Uterus (tissue), 4 donors: ENCODE results near the gene INO80E. TPM values are rescaled to one million over a fixed set of nuclear protein-coding genes. Genes with fewer than 3 reads are reported as not detected.

ENCODE experiments used
- DNase-seq, 2 donors: peaks; one replicate each; pipeline ENCODE4 v3.0.0-alpha.2; 2019 to 2020
- H3K27ac ChIP-seq, 2 donors: fragments of 200-600 bp; sonication (generic); 1 replicate in 1 of 2; 2 replicates in 1 of 2; pipeline ENCODE4 v1.5.1; 2016 to 2018
- H3K27me3 ChIP-seq, 2 donors: fragments of 200-600 bp; sonication (generic); one replicate each; pipeline ENCODE4 v1.5.1; 2018 to 2019; ENCODE audit warnings: control low read depth in 1 of 2
- H3K36me3 ChIP-seq, 2 donors: fragments of 200-600 bp; sonication (generic); one replicate each; pipeline ENCODE4 v1.5.1; 2019; ENCODE audit warnings: control low read depth in 1 of 2
- H3K4me1 ChIP-seq, 2 donors: fragments of 200-600 bp; sonication (generic); one replicate each; pipeline ENCODE4 v1.5.1; 2018 to 2019; ENCODE audit warnings: control low read depth in 1 of 2
- H3K4me3 ChIP-seq, 2 donors: fragments of 200-600 bp; sonication (generic); 1 replicate in 1 of 2; 2 replicates in 1 of 2; pipeline ENCODE4 v1.5.1; 2018 to 2019; ENCODE audit warnings: mild to moderate bottlenecking in 1 of 2
- H3K9me3 ChIP-seq, 2 donors: fragments of 200-600 bp; sonication (generic); one replicate each; pipeline ENCODE4 v1.5.1; 2019; ENCODE audit warnings: control low read depth in 1 of 2
- CTCF ChIP-seq, 4 experiments: fragments of 200-600 bp in 2 of 4; fragments of 450-650 bp in 2 of 4; sonication (generic) in 2 of 4; IDR thresholded peaks; one replicate each; pipeline ENCODE4 v1.5.1; 2016 to 2019; ENCODE audit warnings: antibody characterized with exemption in 4 of 4, mild to moderate bottlenecking in 2 of 4, moderate library complexity in 1 of 4
- POLR2A ChIP-seq, 2 donors: fragments of 450-650 bp; IDR thresholded peaks; one replicate each; pipeline ENCODE4 v1.6.1; 2016; ENCODE audit warnings: antibody characterized with exemption in 2 of 2, mild to moderate bottlenecking in 1 of 2, moderate library complexity in 1 of 2
- intact Hi-C: fragments of 100-400 bp; cut with DNase I; formaldehyde crosslinking; loops from one replicate; pipeline ENCODE4 v1.15.1; 2023; ENCODE audit warnings: low total_unique reads
- total RNA-seq, 4 donors: library from RNA; depleted of rRNA in 3 of 4; stranded (reverse); fragments of >200 nt in 3 of 4; gene quantifications; one replicate each; pipeline versions ENCODE4 v1.1.0 to v1.2.4, GENCODE V29; 2014 to 2023
- donor health status: DM: yes; HTN: yes; CAD: no.

INO80E gene
- total RNA-seq, 4 donors from 2014 or later: 4.1 to 714 (median 68.9) TPM

- H3K36me3 ChIP-seq: no peaks in the 10 kb centered on the region
- DNase-seq: no peak
- intact Hi-C loops: no loop called here
Measured at GRCh38 chr16:29989111-29989858, 6.8 kb upstream of the INO80E start.

GRCh38 chr16:29990034-29990433 lies 6.0 kb upstream of the INO80E start:
- no peaks in the 10 kb centered on the region for H3K27me3 ChIP-seq
- no peaks in the 10 kb centered on the region for H3K36me3 ChIP-seq
- H3K9me3 ChIP-seq: no peaks in the 10 kb centered on the region
- no peak overlapping the region for H3K27ac ChIP-seq
- no peak for DNase-seq
- peaks cover 0 to 8% of the 10 kb centered on the region in 2 donors for H3K4me1 ChIP-seq
- intact Hi-C loops: no loop called here
- no peak overlapping the region for H3K4me3 ChIP-seq
- no peak for TF ChIP-seq CTCF (IDR thresholded peaks at IDR 0.05)
- no peak for TF ChIP-seq POLR2A (IDR thresholded peaks at IDR 0.05)

More at GRCh38 chr16:29989111-29989858, 6.8 kb upstream of the INO80E start:
- Histone ChIP-seq H3K9me3 (no peaks in the 10 kb centered on the region), H3K27ac (no peak overlapping the region), H3K4me3 (no peak overlapping the region), H3K27me3 (no peaks in the 10 kb centered on the region), H3K4me1 (peaks cover 0 to 1% of the 10 kb centered on the region in 2 donors)
- TF ChIP-seq CTCF (IDR thresholded peaks at IDR 0.05) (no peak), POLR2A (IDR thresholded peaks at IDR 0.05) (no peak)

GRCh38 chr16:29990883-29991570 lies 5.0 kb upstream of the INO80E start:
- Histone ChIP-seq H3K36me3 (no peaks in the 10 kb centered on the region), H3K4me3 (no peak overlapping the region), H3K27me3 (no peaks in the 10 kb centered on the region), H3K27ac (no peak overlapping the region), H3K9me3 (no peaks in the 10 kb centered on the region), H3K4me1 (peaks cover 0 to 8% of the 10 kb centered on the region in 2 donors)
- no peak for DNase-seq
- TF ChIP-seq CTCF (IDR thresholded peaks at IDR 0.05): no peak
- no peak for TF ChIP-seq POLR2A (IDR thresholded peaks at IDR 0.05)
- intact Hi-C loops: no loop called here

GRCh38 chr16:29991571-29991904 lies 4.5 kb upstream of the INO80E start:
- no peak overlapping the region for H3K27ac ChIP-seq
- H3K4me1 ChIP-seq: peaks cover 0 to 8% of the 10 kb centered on the region in 2 donors
- H3K27me3 ChIP-seq: no peaks in the 10 kb centered on the region
- no peaks in the 10 kb centered on the region for H3K9me3 ChIP-seq
- H3K4me3 ChIP-seq: no peak overlapping the region
- intact Hi-C loops: no loop called here
- TF ChIP-seq POLR2A (IDR thresholded peaks at IDR 0.05): no peak
- no peak for TF ChIP-seq CTCF (IDR thresholded peaks at IDR 0.05)
- DNase-seq: no peak
- no peaks in the 10 kb centered on the region for H3K36me3 ChIP-seq

GRCh38 chr16:29992344-29992967 lies 3.6 kb upstream of the INO80E start:
- Histone ChIP-seq H3K9me3 (no peaks in the 10 kb centered on the region), H3K4me1 (peaks cover 0 to 8% of the 10 kb centered on the region in 2 donors), H3K36me3 (no peaks in the 10 kb centered on the region), H3K4me3 (no peak overlapping the region), H3K27ac (no peak overlapping the region), H3K27me3 (no peaks in the 10 kb centered on the region)
- no peak for DNase-seq
- TF ChIP-seq POLR2A (IDR thresholded peaks at IDR 0.05) (no peak), CTCF (IDR thresholded peaks at IDR 0.05) (no peak)
- intact Hi-C loops: no loop called here
